ENCODE results near the gene SMC3.

GRCh38 chr10:110567201-110568054 is at the start of gene SMC3:
- TF ChIP-seq CTCF (IDR thresholded peaks at IDR 0.05), result no peak
- TF ChIP-seq PHF8 (IDR thresholded peaks at IDR 0.05; ENCODE audit: borderline replicate concordance, low read depth), result peak; percentile 84; the same call in 1 of the 2 replicates
- TF ChIP-seq RAD21 (conservative IDR thresholded peaks at IDR 0.05 in 1 of 2, IDR thresholded peaks at IDR 0.05 in 1 of 2), result no peak
- no peak for TF ChIP-seq EHMT2 (IDR thresholded peaks at IDR 0.05; ENCODE audit: low read depth)
- peak; percentile 78 for TF ChIP-seq BHLHE40 (IDR thresholded peaks at IDR 0.05; ENCODE audit: low read depth, low read length)
- peak; percentile 33; the same call in 1 of the 2 replicates for TF ChIP-seq HMGXB4 (CRISPR knock-in tag; IDR thresholded peaks at IDR 0.05; ENCODE audit: borderline replicate concordance)
- TF ChIP-seq KDM1A (IDR thresholded peaks at IDR 0.05; ENCODE audit: low read depth), result no peak
